HepG2 (cell line): Measurements from ENCODE around the gene SDR39U1. TPM values are rescaled to one million over a fixed set of nuclear protein-coding genes. Genes with fewer than 3 reads are reported as not detected.

ENCODE experiments used
- DRAP1 ChIP-seq: IDR thresholded peaks from 2 replicates; pipeline ENCODE4 v1.6.1; 2016; ENCODE audit warnings: missing genetic modification reagents, missing compliant biosample characterization
- EP300 ChIP-seq, 3 experiments: sonication (generic) in 1 of 3; formaldehyde crosslinking in 1 of 3; IDR thresholded peaks; 2 replicates each; pipeline versions ENCODE4 v1.5.1 to v1.6.1; 2011 to 2020; ENCODE audit warnings: low read depth in 2 of 3, low read length in 2 of 3, borderline replicate concordance in 1 of 3, improper control_type of control experiment in 1 of 3, mild to moderate bottlenecking in 1 of 3, missing genetic modification reagents in 1 of 3, moderate library complexity in 1 of 3
- MAFG ChIP-seq: sonication (generic); formaldehyde crosslinking; IDR thresholded peaks from 2 replicates; pipeline ENCODE4 v1.5.1; 2020; ENCODE audit warnings: mild to moderate bottlenecking, missing genetic modification reagents
- MYNN ChIP-seq: sonication (generic); formaldehyde crosslinking; IDR thresholded peaks from 2 replicates; pipeline ENCODE4 v1.4.0; 2020; ENCODE audit warnings: mild to moderate bottlenecking, low read depth, missing genetic modification reagents
- NPAS2 ChIP-seq: sonication (generic); formaldehyde crosslinking; IDR thresholded peaks from 2 replicates; pipeline ENCODE4 v1.8.0; 2022; ENCODE audit warnings: mild to moderate bottlenecking, missing genetic modification reagents, borderline replicate concordance
- RARG ChIP-seq: sonication (generic); formaldehyde crosslinking; IDR thresholded peaks from 2 replicates; pipeline ENCODE4 v1.4.0; 2020; ENCODE audit warnings: low read depth, mild to moderate bottlenecking, missing genetic modification reagents
- ZBTB33 ChIP-seq: sonication (generic); formaldehyde crosslinking; IDR thresholded peaks from 2 replicates; pipeline ENCODE4 v1.4.0; 2020; ENCODE audit warnings: missing genetic modification reagents
- ZBTB8A ChIP-seq: sonication (generic); formaldehyde crosslinking; IDR thresholded peaks from 2 replicates; pipeline ENCODE4 v1.4.0; 2020; ENCODE audit warnings: mild to moderate bottlenecking, low read depth, missing genetic modification reagents, borderline replicate concordance
- ZMAT5 ChIP-seq: sonication (generic); formaldehyde crosslinking; IDR thresholded peaks from 2 replicates; pipeline ENCODE4 v1.5.0; 2020; ENCODE audit warnings: mild to moderate bottlenecking, low read depth, missing genetic modification reagents, borderline replicate concordance
- ZNF124 ChIP-seq: sonication (generic); formaldehyde crosslinking; IDR thresholded peaks from 2 replicates; pipeline ENCODE4 v1.4.0; 2020; ENCODE audit warnings: missing genetic modification reagents
- ZNF256 ChIP-seq: sonication (generic); formaldehyde crosslinking; conservative IDR thresholded peaks from 2 replicates; pipeline ENCODE4 v1.4.0; 2020; ENCODE audit warnings: missing genetic modification reagents
- ZNF451 ChIP-seq: sonication (generic); formaldehyde crosslinking; IDR thresholded peaks from 2 replicates; pipeline ENCODE4 v1.5.0; 2020; ENCODE audit warnings: mild to moderate bottlenecking, missing genetic modification reagents
- ZNF460 ChIP-seq: sonication (generic); formaldehyde crosslinking; IDR thresholded peaks from 2 replicates; pipeline ENCODE4 v1.5.1; 2020; ENCODE audit warnings: missing genetic modification reagents, mild to moderate bottlenecking, borderline replicate concordance
- ZNF530 ChIP-seq: sonication (generic); formaldehyde crosslinking; IDR thresholded peaks from 2 replicates; pipeline ENCODE4 v1.5.0; 2020; ENCODE audit warnings: low read depth, mild to moderate bottlenecking, missing genetic modification reagents
- ZNF646 ChIP-seq: sonication (generic); formaldehyde crosslinking; IDR thresholded peaks from 2 replicates; pipeline ENCODE4 v1.9.0; 2021; ENCODE audit warnings: mild to moderate bottlenecking, missing genetic modification reagents
- ZNF773 ChIP-seq: sonication (generic); formaldehyde crosslinking; IDR thresholded peaks from 2 replicates; pipeline ENCODE4 v1.4.0; 2020; ENCODE audit warnings: missing genetic modification reagents, borderline replicate concordance
- ZNF790 ChIP-seq: sonication (generic); formaldehyde crosslinking; IDR thresholded peaks from 2 replicates; pipeline ENCODE4 v1.8.0; 2022; ENCODE audit warnings: missing genetic modification reagents, mild to moderate bottlenecking, borderline replicate concordance
- ZNF883 ChIP-seq: sonication (generic); formaldehyde crosslinking; IDR thresholded peaks from 2 replicates; pipeline ENCODE4 v1.5.1; 2020; ENCODE audit warnings: mild to moderate bottlenecking, missing genetic modification reagents; ENCODE audit errors: not compliant biosample characterization
- polyA plus RNA-seq, 8 experiments: library from polyadenylated mRNA; depleted of rRNA in 3 of 8; stranded (reverse) in 7 of 8; unstranded in 1 of 8; fragments of >200 nt; fragmentation: Illumina TruSeq in 4 of 8; extraction: Trizol in 4 of 8; gene quantifications; 2 replicates each; pipeline versions ENCODE4 v1.2.1 to v1.2.3, GENCODE V29; 2011 to 2016; ENCODE audit warnings: low read depth in 4 of 8, missing spikeins in 1 of 8, mixed read lengths in 1 of 8; ENCODE audit not compliant: insufficient read depth in 1 of 8
- total RNA-seq, 5 experiments: library from RNA; depleted of rRNA; stranded (reverse); fragments of >200 nt; fragmentation: Illumina TruSeq; extraction: Trizol; gene quantifications; 2 replicates each; pipeline ENCODE4 v1.2.3, GENCODE V29; 2016; ENCODE audit warnings: low read depth in 1 of 5

Gene SDR39U1
- total and polyA plus RNA-seq, 2 of the 13 experiments (the other 11 are each of a cell fraction or from before 2014, with no cell fraction given), result 34.4 to 129 TPM

- no peak for TF ChIP-seq ZNF646
- 0 out of 4 replicates have a peak, but pooled peaks of 1 of the 2 experiments have one; percentile 45 for TF ChIP-seq EP300 (IDR thresholded peaks at IDR 0.05; ENCODE audit: low read depth in 2 of 2, low read length in 2 of 2)
- TF ChIP-seq EP300 (CRISPR knock-in tag; IDR thresholded peaks at IDR 0.05; ENCODE audit: borderline replicate concordance), result peak; percentile 6; the same call in 1 of the 2 replicates
- no peak for TF ChIP-seq ZNF790
- TF ChIP-seq NPAS2, result no peak
- TF ChIP-seq ZNF883 (CRISPR knock-in tag), result no peak
- no peak; the same call in 1 of the 2 replicates for TF ChIP-seq MYNN
- TF ChIP-seq ZNF451 (CRISPR knock-in tag), result peak; percentile 72; the same call in 1 of the 2 replicates
- TF ChIP-seq RARG (CRISPR knock-in tag), result no peak
- TF ChIP-seq ZMAT5 (CRISPR knock-in tag), result no peak
- peak; percentile 71 for TF ChIP-seq DRAP1 (CRISPR knock-in tag)
- peak; percentile 80; the same call in 1 of the 2 replicates for TF ChIP-seq ZNF124
- no peak for TF ChIP-seq ZNF256 (CRISPR knock-in tag)
- 0 out of 2 replicates have a peak, but pooled peaks have one; percentile 47 for TF ChIP-seq ZBTB8A (CRISPR knock-in tag)
- TF ChIP-seq ZNF460 (CRISPR knock-in tag), result no peak
- no peak for TF ChIP-seq MAFG (CRISPR knock-in tag)
- TF ChIP-seq ZBTB33, result peak; percentile 66; the same call in 1 of the 2 replicates
- no peak for TF ChIP-seq ZNF530
- TF ChIP-seq ZNF773, result no peak
Measured at GRCh38 chr14:24431569-24432258, 10.9 kb downstream of the SDR39U1 start (continued).
